H1 (cell line): ENCODE results near the gene KCTD3. TPM values are rescaled to one million over a fixed set of nuclear protein-coding genes. Genes with fewer than 3 reads are reported as not detected.

Experiments used
- CHD2 ChIP-seq: IDR thresholded peaks from 2 replicates; pipeline ENCODE4 v1.6.1; 2012; ENCODE audit warnings: low read length, improper control_type of control experiment
- PHF8 ChIP-seq: fragments of 200-600 bp; sonication (generic); conservative IDR thresholded peaks from 2 replicates; pipeline ENCODE4 v1.7.1; 2012; ENCODE audit warnings: low read depth, mild to moderate bottlenecking, inconsistent platforms, low read length, moderate library complexity
- TEAD4 ChIP-seq: IDR thresholded peaks from 2 replicates; pipeline ENCODE4 v1.6.1; 2012; ENCODE audit warnings: low read depth, low read length, inconsistent platforms, mixed read lengths
- polyA plus RNA-seq, 7 experiments: library from polyadenylated mRNA; depleted of rRNA in 3 of 7; stranded (reverse) in 5 of 7; unstranded in 2 of 7; fragments of >200 nt in 5 of 7; fragments of 200-250 nt in 2 of 7; gene quantifications; 1 replicate in 5 of 7; 2 replicates in 1 of 7; 4 replicates in 1 of 7; pipeline versions ENCODE4 v1.2.1 to v1.2.3, GENCODE V29; 2011 to 2013; ENCODE audit warnings: missing spikeins in 2 of 7, mixed read lengths in 2 of 7
- total RNA-seq: library from RNA; stranded (reverse); fragmentation: NEBNext Ultra II Directional; extraction: Animal tissue kit (Norgen Biotek cat#: 25700); gene quantifications from 2 replicates; pipeline ENCODE4 v1.2.1, GENCODE V29; 2021

KCTD3 gene
- total and polyA plus RNA-seq, 2 of the 8 experiments (the other 6 are each of a cell fraction or from before 2014, with no cell fraction given): 43.0 to 55.6 TPM

GRCh38 chr1:215567491-215568298, 591 bp downstream of the KCTD3 start (continued):
- peak; percentile 35 for TF ChIP-seq PHF8
- TF ChIP-seq TEAD4: peak; percentile 6; the same call in 1 of the 2 replicates
- no peak for TF ChIP-seq CHD2
